ENCODE measurements around the gene SLIT3. TPM values are rescaled to one million over a fixed set of nuclear protein-coding genes. Genes with fewer than 3 reads are reported as not detected.

SLIT3 gene
- total RNA-seq, 3 donors from 2014 or later (not counting 1 experiment from before 2014, with no cell fraction given), result 0.34 to 0.80 TPM; not detected in 1

DNA sequence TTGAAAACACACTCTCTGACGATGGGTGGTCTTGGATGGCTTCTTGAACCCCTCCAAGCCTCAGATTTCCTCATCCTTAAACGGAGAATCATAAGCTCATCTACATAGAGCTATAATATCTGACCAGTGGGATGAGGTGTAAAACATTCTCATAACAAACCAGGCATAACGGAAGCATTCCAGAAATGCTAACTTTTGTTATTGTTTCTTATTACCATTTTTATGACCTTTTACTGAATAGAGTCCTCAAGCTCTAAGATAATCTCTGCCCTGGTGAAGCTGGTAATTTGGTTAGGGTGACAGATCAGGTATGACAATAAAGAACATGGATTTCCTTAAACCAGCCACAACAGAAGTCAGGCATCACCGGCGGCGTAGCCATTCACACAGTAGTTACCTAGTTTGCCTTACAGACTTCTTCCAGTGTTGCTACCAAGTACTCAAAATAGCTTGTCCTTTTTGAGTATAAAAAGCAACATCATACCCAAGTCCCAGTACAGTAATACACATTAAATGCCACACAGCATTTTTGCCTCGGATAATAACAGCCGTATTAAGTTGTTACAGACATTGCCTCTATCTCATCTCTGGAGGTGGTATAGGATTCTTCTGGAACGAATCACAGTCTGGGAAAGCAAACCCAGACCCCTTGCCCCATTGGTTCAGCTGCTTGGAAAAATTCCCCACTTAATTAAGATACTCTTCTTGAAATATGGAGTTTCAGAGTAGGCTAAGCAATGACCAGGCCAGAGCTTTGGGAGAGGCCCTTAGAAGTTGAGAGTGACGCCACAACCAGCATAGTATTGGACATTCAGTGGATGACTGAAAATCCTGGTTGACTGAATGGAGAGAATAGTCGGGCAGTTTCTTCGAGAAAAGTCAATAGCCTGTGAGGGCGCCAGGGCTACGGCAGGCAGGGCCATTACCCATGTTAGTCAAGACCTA lies 252.5 kb downstream of the SLIT3 start:
- Mint-ChIP-seq H3K36me3 (no peaks in the 10 kb centered on the region), H3K4me3 (no peak overlapping the region), H3K27ac (no peak overlapping the region), H3K9me3 (no peaks in the 10 kb centered on the region), H3K27me3 (ENCODE audit: low read depth in 2 of 2) (peaks cover 2 to 26% of the 10 kb centered on the region in 2 donors), H3K4me1 (no peaks in the 10 kb centered on the region)
- Histone ChIP-seq H3K27ac (ENCODE audit: low read length) (no peak overlapping the region), H3K4me1 (ENCODE audit: control insufficient read depth, insufficient read depth, low read length) (no peaks in the 10 kb centered on the region), H3K27me3 (ENCODE audit: control insufficient read depth, insufficient read depth, low read length) (no peaks in the 10 kb centered on the region), H3K4me3 (ENCODE audit: low read length) (no peak overlapping the region), H3K36me3 (ENCODE audit: control insufficient read depth, insufficient read depth, low read length) (no peaks in the 10 kb centered on the region), H3K9me3 (ENCODE audit: control insufficient read depth, insufficient read depth, low read length) (no peaks in the 10 kb centered on the region)
- DNase-seq (no peak), ATAC-seq (no peak)
- 90% methylated on average over 9 of the region's 14 CpGs for WGBS (ENCODE audit: insufficient coverage)
- TF ChIP-seq, protein P1, sequence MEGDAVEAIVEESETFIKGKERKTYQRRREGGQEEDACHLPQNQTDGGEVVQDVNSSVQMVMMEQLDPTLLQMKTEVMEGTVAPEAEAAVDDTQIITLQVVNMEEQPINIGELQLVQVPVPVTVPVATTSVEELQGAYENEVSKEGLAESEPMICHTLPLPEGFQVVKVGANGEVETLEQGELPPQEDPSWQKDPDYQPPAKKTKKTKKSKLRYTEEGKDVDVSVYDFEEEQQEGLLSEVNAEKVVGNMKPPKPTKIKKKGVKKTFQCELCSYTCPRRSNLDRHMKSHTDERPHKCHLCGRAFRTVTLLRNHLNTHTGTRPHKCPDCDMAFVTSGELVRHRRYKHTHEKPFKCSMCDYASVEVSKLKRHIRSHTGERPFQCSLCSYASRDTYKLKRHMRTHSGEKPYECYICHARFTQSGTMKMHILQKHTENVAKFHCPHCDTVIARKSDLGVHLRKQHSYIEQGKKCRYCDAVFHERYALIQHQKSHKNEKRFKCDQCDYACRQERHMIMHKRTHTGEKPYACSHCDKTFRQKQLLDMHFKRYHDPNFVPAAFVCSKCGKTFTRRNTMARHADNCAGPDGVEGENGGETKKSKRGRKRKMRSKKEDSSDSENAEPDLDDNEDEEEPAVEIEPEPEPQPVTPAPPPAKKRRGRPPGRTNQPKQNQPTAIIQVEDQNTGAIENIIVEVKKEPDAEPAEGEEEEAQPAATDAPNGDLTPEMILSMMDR (IDR thresholded peaks at IDR 0.05), result no peak
- intact Hi-C loops (cut with micrococcal nuclease), result no loop called here

DNA sequence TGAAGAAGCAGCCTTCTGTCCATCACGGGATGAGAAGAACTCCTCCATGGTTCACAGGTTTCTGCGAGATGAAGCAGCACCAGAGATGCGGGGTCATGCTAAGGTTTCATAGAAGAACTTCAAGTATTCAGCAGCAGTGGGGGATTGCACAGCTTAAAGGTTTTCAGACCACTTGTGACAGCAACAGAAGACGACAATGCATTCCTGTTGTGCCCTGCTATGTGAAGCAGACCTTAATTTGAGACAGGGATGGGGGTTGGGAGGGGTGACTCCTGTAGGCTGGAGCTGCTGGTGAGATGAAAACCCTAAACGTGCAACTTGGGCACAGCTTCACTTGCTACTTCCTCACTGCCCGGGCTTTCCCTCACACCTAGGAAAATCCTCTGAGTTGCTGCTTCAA lies 256.0 kb downstream of the SLIT3 start:
- Histone ChIP-seq H3K4me3 (ENCODE audit: low read length) (no peak overlapping the region), H3K27ac (ENCODE audit: low read length) (no peak overlapping the region), H3K4me1 (ENCODE audit: control insufficient read depth, insufficient read depth, low read length) (no peaks in the 10 kb centered on the region), H3K27me3 (ENCODE audit: control insufficient read depth, insufficient read depth, low read length) (no peaks in the 10 kb centered on the region), H3K36me3 (ENCODE audit: control insufficient read depth, insufficient read depth, low read length) (no peaks in the 10 kb centered on the region), H3K9me3 (ENCODE audit: control insufficient read depth, insufficient read depth, low read length) (no peaks in the 10 kb centered on the region)
- Mint-ChIP-seq H3K4me3 (no peak overlapping the region), H3K27ac (no peak overlapping the region), H3K27me3 (ENCODE audit: low read depth in 2 of 2) (peaks cover 4 to 28% of the 10 kb centered on the region in 2 donors), H3K36me3 (no peaks in the 10 kb centered on the region), H3K4me1 (no peaks in the 10 kb centered on the region), H3K9me3 (no peaks in the 10 kb centered on the region)
- intact Hi-C loops (cut with micrococcal nuclease), result no loop called here
- ATAC-seq, result no peak
- no peak for DNase-seq
- 71% methylated on average over 6 of the region's 6 CpGs for WGBS (ENCODE audit: insufficient coverage)
- TF ChIP-seq, protein P1 (IDR thresholded peaks at IDR 0.05), result no peak

DNA sequence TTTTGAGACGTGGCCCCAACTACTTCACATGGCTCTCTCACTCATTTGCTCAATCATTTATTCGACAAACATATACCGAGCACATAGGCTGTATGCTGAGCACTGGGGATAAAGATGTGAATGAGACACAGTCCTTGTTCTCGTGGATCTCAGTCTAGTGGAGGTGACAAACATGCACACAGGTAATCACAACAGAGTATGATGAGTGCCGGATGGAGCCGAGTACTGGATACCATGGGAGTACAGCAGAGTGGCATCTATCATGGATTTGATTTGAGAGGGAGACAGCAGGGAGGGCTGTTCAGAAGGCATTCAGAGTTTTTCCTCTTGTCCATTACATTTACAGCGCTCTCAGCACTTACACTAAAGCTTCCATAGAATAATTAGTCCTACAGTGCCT lies 259.8 kb downstream of the SLIT3 start:
- no peak overlapping the region for H3K4me3 Mint-ChIP-seq
- Histone ChIP-seq H3K4me3 (ENCODE audit: low read length) (no peak overlapping the region), H3K36me3 (ENCODE audit: control insufficient read depth, insufficient read depth, low read length) (no peaks in the 10 kb centered on the region), H3K9me3 (ENCODE audit: control insufficient read depth, insufficient read depth, low read length) (no peaks in the 10 kb centered on the region), H3K27me3 (ENCODE audit: control insufficient read depth, insufficient read depth, low read length) (no peaks in the 10 kb centered on the region), H3K4me1 (ENCODE audit: control insufficient read depth, insufficient read depth, low read length) (no peaks in the 10 kb centered on the region), H3K27ac (ENCODE audit: low read length) (no peak overlapping the region)
- 88% methylated on average over 7 of the region's 7 CpGs for WGBS (ENCODE audit: insufficient coverage)
- ATAC-seq (no peak), DNase-seq (no peak)
- TF ChIP-seq, protein P1 (IDR thresholded peaks at IDR 0.05), result no peak
- no peaks in the 10 kb centered on the region for H3K9me3 Mint-ChIP-seq
- H3K4me1 Mint-ChIP-seq, result no peaks in the 10 kb centered on the region
- intact Hi-C loops (cut with micrococcal nuclease), result no loop called here
- no peak overlapping the region for H3K27ac Mint-ChIP-seq
- no peaks in the 10 kb centered on the region for H3K36me3 Mint-ChIP-seq
- peaks cover 4 to 21% of the 10 kb centered on the region in 2 donors for H3K27me3 Mint-ChIP-seq (ENCODE audit: low read depth in 2 of 2)

All from natural killer cell (primary cell).